SIG-M5 treated with dmso at 0.1 percent for 504 hours (cell line): Measurements from ENCODE around the gene CRYAB.
A peak's percentile ranks its signal among the peaks of the same experiment; 100 is the strongest.
"Not testable (repeated sequence)": the region's sequence is repeated elsewhere in the genome, so short reads cannot be mapped to it uniquely, and the experiment has no call there.

Source experiments
- DNase-seq: peaks from one replicate; lab custom pipeline; 2025; ENCODE audit not compliant: unreplicated experiment; lab: John Stamatoyannopoulos, UW

Gene CRYAB

GRCh38 chr11:111910676-111911562, 651 bp downstream of the CRYAB start:
- no peak for DNase-seq

- no peak for DNase-seq
Measured at GRCh38 chr11:111909378-111909777, 2.2 kb downstream of the CRYAB start.

GRCh38 chr11:111908639-111909305, 2.8 kb downstream of the CRYAB start:
- DNase-seq = no peak

GRCh38 chr11:111906680-111907079, 4.9 kb downstream of the CRYAB start:
- DNase-seq = no peak

GRCh38 chr11:111905411-111905810, 6.2 kb downstream of the CRYAB start:
- DNase-seq = no peak

- no peak for DNase-seq
Measured at GRCh38 chr11:111886844-111887243, 24.7 kb downstream of the CRYAB start.

GRCh38 chr11:111886032-111886431, 25.5 kb downstream of the CRYAB start:
- DNase-seq = no peak

- DNase-seq = not testable (repeated sequence)
Measured at GRCh38 chr11:111885053-111885452, 26.5 kb downstream of the CRYAB start.

- DNase-seq = no peak
Measured at GRCh38 chr11:111882202-111882601, 29.4 kb downstream of the CRYAB start.

- no peak for DNase-seq
Measured at GRCh38 chr11:111879637-111879960, 32.0 kb downstream of the CRYAB start.

GRCh38 chr11:111878849-111879636, 32.5 kb downstream of the CRYAB start, which contains the start of the genes CFAP68 and FDXACB1:
TSS of gene CFAP68 (plus strand) at chr11:111879541. CDS start at chr11:111879561, 20 bp downstream.
TSS of gene FDXACB1 (minus strand) at chr11:111879165. CDS start at chr11:111879132, 33 bp downstream.
- DNase-seq = peak; percentile 94

- DNase-seq = peak; percentile 39
Measured at GRCh38 chr11:111878385-111878848, 33.2 kb downstream of the CRYAB start.

GRCh38 chr11:111871693-111872161, 39.8 kb downstream of the CRYAB start:
- no peak for DNase-seq

- peak; percentile 44 for DNase-seq
Measured at GRCh38 chr11:111870886-111871692, 40.5 kb downstream of the CRYAB start, which contains the start of gene ALG9. TSS of gene ALG9 (minus strand) at chr11:111871581. CDS start at chr11:111871482, 99 bp downstream.

GRCh38 chr11:111870522-111870885, 41.1 kb downstream of the CRYAB start:
- DNase-seq = peak; percentile 43

- no peak for DNase-seq
Measured at GRCh38 chr11:111870113-111870512, 41.5 kb downstream of the CRYAB start.

GRCh38 chr11:111860257-111860656, 51.3 kb downstream of the CRYAB start:
- no peak for DNase-seq
